GM12891 (cell line): ENCODE measurements around the gene ANK2.

Source experiments
- PAX5 ChIP-seq: IDR thresholded peaks from 2 replicates; pipeline ENCODE4 v1.6.1; 2011; ENCODE audit warnings: low read length, moderate library complexity, mild to moderate bottlenecking; ENCODE audit not compliant: insufficient read depth, severe bottlenecking
- POLR2A ChIP-seq: IDR thresholded peaks from 2 replicates; pipeline ENCODE4 v1.6.1; 2011; ENCODE audit warnings: low read depth, low read length, control low read depth
- POLR2AphosphoS5 ChIP-seq: IDR thresholded peaks from 2 replicates; pipeline ENCODE4 v1.6.1; 2011; ENCODE audit warnings: low read depth, low read length, control low read depth
- SPI1 ChIP-seq: IDR thresholded peaks from 2 replicates; pipeline ENCODE4 v1.6.1; 2011; ENCODE audit warnings: low read depth, low read length, control low read depth
- TAF1 ChIP-seq: IDR thresholded peaks from 2 replicates; pipeline ENCODE4 v1.6.1; 2011; ENCODE audit warnings: low read depth, low read length, control low read depth

GRCh38 chr4:113024388-113024787, 25.1 kb upstream of the ANK2 start:
- no peak for TF ChIP-seq POLR2A
- TF ChIP-seq PAX5: no peak
- no peak for TF ChIP-seq POLR2AphosphoS5
- TF ChIP-seq SPI1: no peak
- no peak for TF ChIP-seq TAF1
